Hepatocyte (in vitro differentiated cells): ENCODE measurements around the gene SPA17.

Source experiments
- EZH2 ChIP-seq: fragments of 200-600 bp; sonication (generic); IDR thresholded peaks from 2 replicates; pipeline ENCODE4 v1.6.1; 2016; ENCODE audit warnings: antibody characterized with exemption, mild to moderate bottlenecking, borderline replicate concordance
- TF ChIP-seq, protein P1 (sequence below): fragments of 200-600 bp; sonication (generic); IDR thresholded peaks from 2 replicates; pipeline ENCODE4 v1.5.1; 2016; ENCODE audit warnings: antibody characterized with exemption, mild to moderate bottlenecking; ENCODE audit not compliant: poor library complexity

DNA sequence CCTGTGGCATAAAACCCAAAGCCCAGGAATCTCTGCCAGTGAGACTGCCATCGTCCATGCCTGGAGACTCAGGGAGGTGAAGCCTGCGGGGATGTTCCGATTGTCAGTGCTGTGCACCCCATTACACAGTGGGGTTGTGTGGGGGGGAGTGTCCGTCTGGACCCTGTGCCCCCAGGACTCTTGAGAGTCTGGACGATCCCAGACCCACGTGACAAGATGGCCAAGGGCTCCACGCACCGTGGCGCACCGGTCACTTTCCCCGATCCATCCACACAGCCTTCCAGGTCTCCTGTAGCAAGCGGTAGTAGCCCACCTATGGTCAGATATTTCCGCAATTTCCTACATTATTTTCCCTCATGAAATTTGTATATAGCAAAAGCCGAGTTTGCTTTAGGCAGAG is 45.1 kb downstream of the SPA17 start:
- TF ChIP-seq, protein P1, sequence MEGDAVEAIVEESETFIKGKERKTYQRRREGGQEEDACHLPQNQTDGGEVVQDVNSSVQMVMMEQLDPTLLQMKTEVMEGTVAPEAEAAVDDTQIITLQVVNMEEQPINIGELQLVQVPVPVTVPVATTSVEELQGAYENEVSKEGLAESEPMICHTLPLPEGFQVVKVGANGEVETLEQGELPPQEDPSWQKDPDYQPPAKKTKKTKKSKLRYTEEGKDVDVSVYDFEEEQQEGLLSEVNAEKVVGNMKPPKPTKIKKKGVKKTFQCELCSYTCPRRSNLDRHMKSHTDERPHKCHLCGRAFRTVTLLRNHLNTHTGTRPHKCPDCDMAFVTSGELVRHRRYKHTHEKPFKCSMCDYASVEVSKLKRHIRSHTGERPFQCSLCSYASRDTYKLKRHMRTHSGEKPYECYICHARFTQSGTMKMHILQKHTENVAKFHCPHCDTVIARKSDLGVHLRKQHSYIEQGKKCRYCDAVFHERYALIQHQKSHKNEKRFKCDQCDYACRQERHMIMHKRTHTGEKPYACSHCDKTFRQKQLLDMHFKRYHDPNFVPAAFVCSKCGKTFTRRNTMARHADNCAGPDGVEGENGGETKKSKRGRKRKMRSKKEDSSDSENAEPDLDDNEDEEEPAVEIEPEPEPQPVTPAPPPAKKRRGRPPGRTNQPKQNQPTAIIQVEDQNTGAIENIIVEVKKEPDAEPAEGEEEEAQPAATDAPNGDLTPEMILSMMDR = no peak
- TF ChIP-seq EZH2 = no peak
